NT2/D1 (cell line): ENCODE measurements around the gene DAPK1.

Experiments
- SUZ12 ChIP-seq: IDR thresholded peaks from 2 replicates; pipeline ENCODE4 v1.6.1; 2011; ENCODE audit not compliant: insufficient read length, insufficient read depth; ENCODE audit errors: extremely low read depth
- YY1 ChIP-seq: IDR thresholded peaks from 2 replicates; pipeline ENCODE4 v1.6.1; 2011; ENCODE audit not compliant: insufficient read length, insufficient read depth

- TF ChIP-seq YY1 (no peak), SUZ12 (no peak)
These were observed 163.6 kb downstream of the DAPK1 start for GRCh38 chr9:87661241-87661640.
